Measurements from ENCODE around the gene CLSTN1. TPM values are rescaled to one million over a fixed set of nuclear protein-coding genes. Genes with fewer than 3 reads are reported as not detected.
A peak's percentile ranks its signal among the peaks of the same experiment; 100 is the strongest.

The CLSTN1 gene
- total RNA-seq, 1 experiment from 2014 or later: 119 TPM

GRCh38 chr1:9835758-9836631 is 12.2 kb upstream of the CLSTN1 start:
- peak; percentile 93 for ATAC-seq
- Mint-ChIP-seq H3K4me1 (peaks cover 10% of the 10 kb centered on the region), H3K27me3 (ENCODE audit: low read depth) (peaks cover 3% of the 10 kb centered on the region; the same call in 1 of the 2 replicates), H3K36me3 (no peaks in the 10 kb centered on the region), H3K9me3 (no peaks in the 10 kb centered on the region), H3K4me3 (no peak overlapping the region), H3K27ac (peak overlapping the region; percentile 83; the same call in 1 of the 2 replicates)
- CTCF ChIA-PET: interaction anchor here (0.5 to 2.4 kb wide), 6 partner anchors 8 to 50 kb away, joined by 3 to 16 read pairs (median 4); no protein-coding TSS in a partner anchor
- POLR2A ChIA-PET: interaction anchor here (1.3 kb wide), 1 partner anchor 9 kb away, joined by 3 read pairs; no protein-coding TSS in a partner anchor
- peak; percentile 73 for DNase-seq (ENCODE audit: low spot score)
- TF ChIP-seq PRDM15 (CRISPR knock-in tag; IDR thresholded peaks at IDR 0.05) (no peak), ZNF232 (CRISPR knock-in tag; IDR thresholded peaks at IDR 0.05) (no peak), FOXP4 (CRISPR knock-in tag; IDR thresholded peaks at IDR 0.05) (0 out of 2 replicates have a peak, but pooled peaks have one; percentile 13), ZNF423 (CRISPR knock-in tag; IDR thresholded peaks at IDR 0.05) (peak; percentile 19; the same call in 1 of the 2 replicates), PRRX2 (CRISPR knock-in tag; IDR thresholded peaks at IDR 0.05) (no peak), ZNF263 (CRISPR knock-in tag; IDR thresholded peaks at IDR 0.05; ENCODE audit: low read depth) (peak; percentile 97)

GRCh38 chr1:9835404-9835757 is 11.6 kb upstream of the CLSTN1 start:
- Mint-ChIP-seq H3K27me3 (ENCODE audit: low read depth) (peaks cover 3% of the 10 kb centered on the region; the same call in 1 of the 2 replicates), H3K4me3 (peak overlapping the region; percentile 29; the same call in 1 of the 2 replicates), H3K27ac (peak overlapping the region; percentile 83; the same call in 1 of the 2 replicates), H3K9me3 (no peaks in the 10 kb centered on the region), H3K36me3 (no peaks in the 10 kb centered on the region), H3K4me1 (peaks cover 10% of the 10 kb centered on the region)
- ATAC-seq (peak; percentile 31), DNase-seq (ENCODE audit: low spot score) (no peak)
- no peak for TF ChIP-seq NFYB (CRISPR knock-in tag; conservative IDR thresholded peaks at IDR 0.05; ENCODE audit: low read depth)
- TF ChIP-seq NR2C2 (CRISPR knock-in tag; IDR thresholded peaks at IDR 0.05): no peak
- no peak for TF ChIP-seq ESRRA (CRISPR knock-in tag; IDR thresholded peaks at IDR 0.05; ENCODE audit: borderline replicate concordance)
- TF ChIP-seq NR3C1 (CRISPR knock-in tag; conservative IDR thresholded peaks at IDR 0.05; ENCODE audit: low read depth): no peak
- no peak for TF ChIP-seq NFATC4 (CRISPR knock-in tag; IDR thresholded peaks at IDR 0.05)
- TF ChIP-seq GRHL2 (CRISPR knock-in tag; IDR thresholded peaks at IDR 0.05; ENCODE audit: insufficient replicate concordance, severe bottlenecking): no peak
- no peak for TF ChIP-seq SMAD4 (CRISPR knock-in tag; IDR thresholded peaks at IDR 0.05)
- POLR2A ChIA-PET: interaction anchor here (1.3 kb wide), 1 partner anchor 10 kb away, joined by 3 read pairs; no protein-coding TSS in a partner anchor
- CTCF ChIA-PET: interaction anchor here (0.5 to 2.4 kb wide), 6 partner anchors 8 to 68 kb away, joined by 3 to 16 read pairs (median 4); no protein-coding TSS in a partner anchor

GRCh38 chr1:9833632-9834031 is 9.9 kb upstream of the CLSTN1 start:
- Mint-ChIP-seq H3K4me1 (peaks cover 10% of the 10 kb centered on the region), H3K27ac (no peak overlapping the region), H3K4me3 (no peak overlapping the region), H3K36me3 (no peaks in the 10 kb centered on the region), H3K9me3 (no peaks in the 10 kb centered on the region), H3K27me3 (ENCODE audit: low read depth) (peaks cover 3% of the 10 kb centered on the region; the same call in 1 of the 2 replicates)
- DNase-seq (ENCODE audit: low spot score) (no peak), ATAC-seq (no peak)
- TF ChIP-seq E2F4 (CRISPR knock-in tag; IDR thresholded peaks at IDR 0.05; ENCODE audit: borderline replicate concordance, low read depth): no peak
- no peak for TF ChIP-seq TP53 (CRISPR knock-in tag; IDR thresholded peaks at IDR 0.05)
- TF ChIP-seq ELF4 (CRISPR knock-in tag; IDR thresholded peaks at IDR 0.05; ENCODE audit: low read depth): no peak
- no peak for TF ChIP-seq ZNF121 (CRISPR knock-in tag; IDR thresholded peaks at IDR 0.05)
- TF ChIP-seq ETV6 (CRISPR knock-in tag; IDR thresholded peaks at IDR 0.05): no peak
- no peak for TF ChIP-seq FOXK1 (CRISPR knock-in tag; IDR thresholded peaks at IDR 0.05)
- TF ChIP-seq JAZF1 (CRISPR knock-in tag; IDR thresholded peaks at IDR 0.05): no peak
- no peak for TF ChIP-seq CDX4 (CRISPR knock-in tag; IDR thresholded peaks at IDR 0.05; ENCODE audit: borderline replicate concordance)
- no peak for TF ChIP-seq E2F5 (CRISPR knock-in tag; IDR thresholded peaks at IDR 0.05)
- no peak for TF ChIP-seq FOXJ3 (CRISPR knock-in tag; IDR thresholded peaks at IDR 0.05; ENCODE audit: borderline replicate concordance)
- CTCF ChIA-PET: interaction anchor here (1.0 to 1.1 kb wide), 2 partner anchors 9 to 49 kb away, joined by 3 to 4 read pairs; no protein-coding TSS in a partner anchor
- POLR2A ChIA-PET: interaction anchor here (0.5 kb wide), 1 partner anchor 42 kb away, joined by 3 read pairs; no protein-coding TSS in a partner anchor
